B cell (primary cell): ENCODE measurements around the gene ERC1. TPM values are rescaled to one million over a fixed set of nuclear protein-coding genes. Genes with fewer than 3 reads are reported as not detected.

Experiments
- ATAC-seq: fragments of 200-7000 bp; cut with Tn5 transposase; one replicate; pipeline ENCODE4 v1.10.0; 2021; ENCODE audit warnings: low read depth, mild to moderate bottlenecking, moderate number of reproducible peaks, moderate library complexity
- CTCF ChIA-PET: fragments of 350-600 bp; sonication (Branson Sonifier 250); formaldehyde crosslinking; loops from one replicate; lab custom pipeline; 2021; ENCODE audit warnings: antibody characterized with exemption, inconsistent platforms; lab: Charles Lee
- POLR2A ChIA-PET: fragments of 350-600 bp; sonication (Branson Sonifier 250); formaldehyde crosslinking; loops from one replicate; lab custom pipeline; 2021; ENCODE audit warnings: antibody characterized with exemption; lab: Charles Lee
- DNase-seq: peaks from one replicate; pipeline ENCODE4 v3.0.0; 2013
- H2AFZ ChIP-seq: 2 replicates; pipeline ENCODE4 v1.6.1; 2012; ENCODE audit warnings: mild to moderate bottlenecking, low read depth, low read length; ENCODE audit not compliant: insufficient read depth, poor library complexity, severe bottlenecking
- H3K27ac ChIP-seq, 2 donors: 1 replicate in 1 of 2; 2 replicates in 1 of 2; pipeline ENCODE4 v1.5.1; 2012 to 2013; ENCODE audit warnings: low read length in 2 of 2, mild to moderate bottlenecking in 2 of 2, moderate library complexity in 1 of 2
- H3K27me3 ChIP-seq, 4 experiments: fragments of 200-600 bp in 1 of 4; sonication (generic) in 1 of 4; replicated peaks in 1 of 4; 1 replicate in 2 of 4; 2 replicates in 2 of 4; pipeline versions ENCODE4 v1.6.1 to v1.7.0; 2013 to 2016; ENCODE audit warnings: low read length in 3 of 4, mild to moderate bottlenecking in 2 of 4, mixed read lengths in 1 of 4, moderate library complexity in 1 of 4; ENCODE audit not compliant: insufficient read depth in 4 of 4, control insufficient read depth in 3 of 4; ENCODE audit errors: control extremely low read depth in 1 of 4
- H3K36me3 ChIP-seq, 2 experiments: replicated peaks in 1 of 2; 1 replicate in 1 of 2; 2 replicates in 1 of 2; pipeline versions ENCODE4 v1.6.1 to v1.7.1; 2013; ENCODE audit warnings: low read length in 1 of 2; ENCODE audit not compliant: insufficient read depth in 2 of 2, control insufficient read depth in 1 of 2; ENCODE audit errors: control extremely low read depth in 1 of 2, extremely low read depth in 1 of 2
- H3K4me1 ChIP-seq, 2 donors: fragments of 200-600 bp in 1 of 2; sonication (generic) in 1 of 2; 1 replicate in 1 of 2; 2 replicates in 1 of 2; pipeline versions ENCODE4 v1.5.1 to v1.6.1; 2013 to 2017; ENCODE audit warnings: low read length in 2 of 2; ENCODE audit not compliant: control insufficient read depth in 2 of 2, insufficient read depth in 2 of 2
- H3K4me2 ChIP-seq: replicated peaks from 2 replicates; pipeline ENCODE3; 2012; ENCODE audit warnings: mild to moderate bottlenecking, low read depth, low read length; ENCODE audit not compliant: poor library complexity, severe bottlenecking
- H3K4me3 ChIP-seq, 5 experiments: fragments of 200-600 bp in 1 of 5; sonication (generic) in 1 of 5; 1 replicate in 3 of 5; 2 replicates in 2 of 5; pipeline versions ENCODE4 v1.5.1 to v1.7.0; 2011 to 2016; ENCODE audit warnings: low read length in 4 of 5, mild to moderate bottlenecking in 4 of 5, low read depth in 2 of 5, control low read depth in 1 of 5, moderate library complexity in 1 of 5; ENCODE audit not compliant: insufficient read depth in 1 of 5; ENCODE audit errors: control extremely low read depth in 1 of 5, extremely low read depth in 1 of 5
- H3K79me2 ChIP-seq: fragments of 200-600 bp; sonication (generic); one replicate; pipeline ENCODE4 v1.6.0; 2016; ENCODE audit warnings: low read length; ENCODE audit not compliant: control insufficient read depth, insufficient read depth
- H3K9ac ChIP-seq: fragments of 200-600 bp; sonication (generic); 2 replicates; pipeline ENCODE4 v1.6.1; 2017; ENCODE audit warnings: mild to moderate bottlenecking, low read length, moderate library complexity
- H3K9me3 ChIP-seq, 3 donors: one replicate each; pipeline versions ENCODE4 v1.6.1 to v1.7.1; 2013; ENCODE audit warnings: low read length in 2 of 3; ENCODE audit not compliant: control insufficient read depth in 2 of 3, insufficient read depth in 1 of 3; ENCODE audit errors: control extremely low read depth in 1 of 3
- H4K20me1 ChIP-seq: 2 replicates; pipeline ENCODE4 v1.6.0; 2012; ENCODE audit warnings: mild to moderate bottlenecking, low read length; ENCODE audit not compliant: insufficient read depth, control insufficient read depth, poor library complexity, severe bottlenecking
- H3K27ac Mint-ChIP-seq: one replicate; pipeline ENCODE4 v1.8.0; 2021; ENCODE audit warnings: mixed read lengths
- H3K27me3 Mint-ChIP-seq: one replicate; pipeline ENCODE4 v1.8.0; 2021; ENCODE audit warnings: mixed read lengths
- H3K4me1 Mint-ChIP-seq: one replicate; pipeline ENCODE4 v1.8.0; 2021; ENCODE audit warnings: mixed read lengths
- H3K4me3 Mint-ChIP-seq: one replicate; pipeline ENCODE4 v1.8.0; 2021; ENCODE audit warnings: mixed read lengths
- H3K9me3 Mint-ChIP-seq: one replicate; pipeline ENCODE4 v1.8.0; 2022; ENCODE audit warnings: mixed read lengths; ENCODE audit not compliant: insufficient read depth
- CTCF ChIP-seq: fragments of 200-600 bp; IDR thresholded peaks from one replicate; pipeline ENCODE4 v1.8.0; 2022; ENCODE audit warnings: antibody characterized with exemption, mild to moderate bottlenecking
- EZH2 ChIP-seq: IDR thresholded peaks from 2 replicates; pipeline ENCODE4 v1.6.1; 2012; ENCODE audit warnings: borderline replicate concordance, low read depth, mild to moderate bottlenecking, moderate library complexity, low read length; ENCODE audit not compliant: insufficient read depth, poor library complexity, severe bottlenecking
- WGBS: methylation state at CpG from one replicate; pipeline ENCODE4 v1.1.5; 2013; ENCODE audit warnings: missing lambda C conversion rate; ENCODE audit not compliant: insufficient coverage; 5-methylcytosine and 5-hydroxymethylcytosine counted together
- intact Hi-C: fragments of 100-400 bp; cut with micrococcal nuclease; formaldehyde crosslinking; loops from one replicate; pipeline ENCODE4 v1.10.0; 2022
- polyA plus RNA-seq: library from polyadenylated mRNA; depleted of rRNA; stranded (reverse); fragments of >200 nt; gene quantifications from 2 replicates; pipeline ENCODE4 v1.2.3, GENCODE V29; 2012
- total RNA-seq, 2 donors: library from RNA; stranded (reverse); fragments of 120-200 nt in 1 of 2; gene quantifications; 1 replicate in 1 of 2; 2 replicates in 1 of 2; pipeline versions ENCODE4 v1.2.3 to v1.2.4, GENCODE V29; 2013 to 2022

The ERC1 gene
- total and polyA plus RNA-seq, 2 donors (not counting 1 experiment from before 2014, with no cell fraction given): 4.0 to 77.6 TPM

GRCh38 chr12:1474574-1475153, 483.6 kb downstream of the ERC1 start:
- no peaks in the 10 kb centered on the region for H3K27me3 Mint-ChIP-seq
- Histone ChIP-seq H3K4me3 (no peak overlapping the region), H2AFZ (no peak overlapping the region), H3K27me3 (no peaks in the 10 kb centered on the region), H4K20me1 (no peaks in the 10 kb centered on the region), H3K9ac (no peak overlapping the region), H3K27ac (no peak overlapping the region), H3K4me2 (no peak overlapping the region), H3K4me1 (peaks cover 4 to 7% of the 10 kb centered on the region in 2 donors), H3K36me3 (no peaks in the 10 kb centered on the region), H3K79me2 (no peaks in the 10 kb centered on the region), H3K9me3 (no peaks in the 10 kb centered on the region)
- WGBS: 95% methylated on average over 4 of the region's 10 CpGs
- no peak overlapping the region for H3K27ac Mint-ChIP-seq
- ChIA-PET POLR2A (no interaction called here), CTCF (interaction anchor here (0.9 kb wide), 1 partner anchor 357 kb away, joined by 7 read pairs; no protein-coding TSS in a partner anchor)
- peaks cover 17% of the 10 kb centered on the region for H3K4me1 Mint-ChIP-seq
- intact Hi-C loops: no loop called here
- no peak for TF ChIP-seq CTCF
- no peak for TF ChIP-seq EZH2
- H3K9me3 Mint-ChIP-seq: no peaks in the 10 kb centered on the region
- H3K4me3 Mint-ChIP-seq: no peak overlapping the region
- no peak for ATAC-seq
- no peak for DNase-seq

GRCh38 chr12:1479645-1480044, 488.6 kb downstream of the ERC1 start:
- no peaks in the 10 kb centered on the region for H3K4me1 Mint-ChIP-seq
- 97% methylated on average over 9 of the region's 11 CpGs for WGBS
- CTCF ChIA-PET: no interaction called here

More at GRCh38 chr12:1479645-1480044, 488.6 kb downstream of the ERC1 start:
- Mint-ChIP-seq H3K27me3 (no peaks in the 10 kb centered on the region), H3K9me3 (no peaks in the 10 kb centered on the region), H3K4me3 (no peak overlapping the region), H3K27ac (no peak overlapping the region)
- Histone ChIP-seq H4K20me1 (no peaks in the 10 kb centered on the region), H3K4me1 (no peaks in the 10 kb centered on the region), H3K27ac (no peak overlapping the region), H3K9me3 (no peaks in the 10 kb centered on the region), H3K4me2 (no peak overlapping the region), H3K9ac (no peak overlapping the region), H3K27me3 (no peaks in the 10 kb centered on the region), H3K79me2 (no peaks in the 10 kb centered on the region), H2AFZ (no peak overlapping the region), H3K36me3 (no peaks in the 10 kb centered on the region), H3K4me3 (no peak overlapping the region)
- TF ChIP-seq EZH2 (no peak), CTCF (no peak)
- intact Hi-C loops: no loop called here
- POLR2A ChIA-PET: no interaction called here
- no peak for ATAC-seq
- DNase-seq: no peak
